Measurements from ENCODE around the gene WWOX.

The WWOX gene

GRCh38 chr16:78105517-78105916 is 6.1 kb downstream of the WWOX start:
- DNase-seq (ENCODE audit: low spot score) = no peak

DNA sequence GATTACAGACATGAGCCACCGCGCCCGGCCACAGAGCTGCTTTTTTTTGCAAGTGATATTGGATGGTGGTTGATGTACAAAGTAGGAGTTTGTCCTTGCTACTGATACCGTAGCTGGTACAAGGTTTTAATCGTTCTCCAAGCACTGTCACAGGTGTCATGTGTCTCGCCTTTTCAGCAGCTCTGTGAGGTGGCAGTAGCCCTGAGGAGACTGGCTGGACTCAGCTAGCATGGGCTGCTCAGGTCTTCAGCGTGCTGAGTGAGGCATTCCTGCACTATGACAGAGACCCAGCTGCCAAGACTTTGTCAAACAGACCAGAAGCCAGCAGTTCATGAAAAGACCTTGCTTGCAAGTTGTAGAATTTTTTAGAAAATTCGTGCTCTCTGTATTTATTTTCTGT is 7.2 kb downstream of the WWOX start:
- no peak for DNase-seq (ENCODE audit: low spot score)

GRCh38 chr16:78108451-78108850 is 9.0 kb downstream of the WWOX start:
- DNase-seq (ENCODE audit: low spot score) = no peak

DNA sequence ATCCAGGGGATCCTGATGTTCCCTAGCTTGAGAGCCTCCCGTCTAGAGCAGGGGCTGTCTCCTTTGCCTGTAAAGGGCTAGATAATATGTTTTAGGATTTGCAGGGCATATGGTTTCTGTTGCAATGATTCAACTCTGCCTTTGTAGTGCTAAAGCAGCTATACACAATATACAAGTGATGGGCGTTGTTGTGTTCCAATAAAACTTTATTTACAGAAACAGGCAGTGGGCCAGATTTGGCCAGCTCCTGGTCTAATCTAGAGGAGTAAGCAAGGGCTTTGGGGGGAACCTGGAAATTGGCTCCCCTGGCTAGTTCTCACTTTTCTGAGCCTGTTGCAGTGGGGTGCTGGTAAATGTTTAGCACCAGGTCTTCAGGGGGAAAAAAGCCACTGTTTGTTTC is 13.8 kb downstream of the WWOX start:
- no peak for DNase-seq (ENCODE audit: low spot score)

- DNase-seq (ENCODE audit: low spot score) = no peak
Measured at GRCh38 chr16:78115659-78116058, 16.2 kb downstream of the WWOX start.

DNA sequence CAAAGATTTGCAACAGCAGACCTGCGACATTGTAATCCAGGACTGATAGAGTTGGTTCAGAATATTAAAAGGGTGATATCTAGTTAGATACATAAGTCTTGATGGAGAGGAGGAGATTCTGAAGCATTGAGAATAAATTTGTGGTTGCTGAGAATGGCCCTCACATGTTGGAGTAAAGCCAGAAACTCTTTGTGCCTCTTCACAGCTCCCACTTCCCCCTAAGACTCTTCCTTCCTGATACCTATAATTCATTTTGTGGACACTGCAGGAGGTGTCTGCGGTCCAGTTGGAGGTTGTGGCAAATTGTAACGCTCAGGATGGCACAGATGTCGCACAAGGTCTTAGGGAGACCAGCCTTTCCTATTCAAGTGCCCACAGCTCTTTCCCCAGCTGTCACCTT is 17.5 kb downstream of the WWOX start:
- no peak for DNase-seq (ENCODE audit: low spot score)

DNA sequence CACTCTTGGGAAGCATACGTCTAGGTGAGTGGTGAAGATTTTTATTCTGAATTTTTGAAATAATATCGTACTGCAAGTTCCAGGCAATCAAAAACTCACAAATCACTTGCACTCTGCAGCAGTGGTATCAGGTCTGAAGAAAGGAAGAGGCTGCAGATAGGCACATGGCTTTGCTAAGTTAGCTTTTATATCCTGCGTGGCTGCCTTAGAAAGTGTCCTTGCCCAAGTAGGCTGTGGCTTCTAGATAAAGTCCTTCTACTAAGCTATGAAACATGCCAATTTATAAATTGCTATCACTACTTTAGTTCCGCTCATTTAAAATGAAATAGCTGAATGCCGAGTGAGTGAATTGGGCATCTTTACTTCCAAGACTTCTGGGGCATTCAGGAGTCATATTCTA is 17.9 kb downstream of the WWOX start:
- no peak for DNase-seq (ENCODE audit: low spot score)

DNA sequence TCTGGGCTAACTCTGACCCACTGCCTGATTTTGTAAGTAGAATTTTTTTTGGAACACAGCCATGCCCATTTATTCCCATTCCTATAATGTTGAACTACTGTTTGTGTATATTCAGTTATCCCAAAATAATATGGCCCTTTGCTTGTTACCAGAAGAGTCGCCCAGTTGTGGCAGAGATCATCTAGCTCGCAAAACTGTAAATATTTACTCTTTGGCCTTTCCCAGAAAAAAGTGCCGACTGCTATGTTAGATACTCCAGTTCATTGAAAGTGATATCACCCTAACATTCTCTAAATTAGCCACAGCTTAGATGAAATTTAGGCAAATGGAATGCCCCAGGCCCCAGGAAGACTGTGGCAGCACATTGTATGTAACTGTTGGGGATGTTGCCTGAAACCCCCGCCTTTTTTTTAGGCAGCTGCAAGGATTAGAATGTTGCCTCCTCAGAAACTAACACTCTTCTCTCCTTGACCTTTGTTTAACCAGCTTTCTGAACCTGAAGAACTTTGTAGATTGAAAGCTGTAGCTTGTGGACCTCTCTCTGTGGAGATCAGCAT is 19.1 kb downstream of the WWOX start:
- no peak for DNase-seq (ENCODE audit: low spot score)

- peak; percentile 67 for DNase-seq (ENCODE audit: low spot score)
Measured at GRCh38 chr16:78122774-78123315, 23.4 kb downstream of the WWOX start.

- no peak for DNase-seq (ENCODE audit: low spot score)
Measured at GRCh38 chr16:78125112-78125844, 25.8 kb downstream of the WWOX start.

DNA sequence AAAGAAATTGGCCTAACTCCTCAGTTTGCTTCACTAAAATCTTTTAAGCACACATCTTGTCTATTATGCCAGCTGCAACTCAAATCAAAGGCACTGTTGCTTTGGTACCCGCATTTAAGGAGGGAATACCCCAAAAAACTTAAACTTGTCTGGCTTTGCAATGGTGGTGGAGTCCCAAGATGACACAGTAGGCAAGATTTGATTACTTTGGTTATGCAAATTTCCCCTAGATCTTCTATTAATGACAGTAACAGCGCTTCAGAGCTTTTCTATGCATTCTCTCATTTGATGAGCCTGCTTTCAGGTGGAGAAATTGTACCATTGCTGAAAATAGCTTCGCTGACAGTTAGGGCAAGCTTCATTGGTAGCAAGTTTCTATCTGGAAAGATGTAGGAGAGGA is 27.2 kb downstream of the WWOX start:
- no peak for DNase-seq (ENCODE audit: low spot score)

DNA sequence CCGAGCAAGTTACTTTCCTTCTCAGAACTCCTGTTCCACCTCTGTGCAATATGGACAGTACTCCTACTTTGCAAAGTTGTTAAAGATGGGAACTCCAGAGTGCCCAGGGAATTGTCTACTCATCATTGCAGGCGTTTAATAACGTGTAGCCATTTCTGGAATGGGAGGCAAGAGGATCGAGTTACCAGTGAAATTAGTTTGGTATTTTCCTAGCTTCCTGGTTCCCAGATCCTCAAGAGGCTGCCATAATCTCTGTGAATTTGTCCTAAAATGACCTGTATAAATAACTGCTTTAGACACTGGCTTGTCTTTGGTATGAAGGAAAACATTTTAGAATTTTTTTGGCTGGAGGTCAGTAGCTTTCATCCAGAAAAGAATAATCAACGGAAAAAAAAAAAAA is 27.7 kb downstream of the WWOX start:
- DNase-seq (ENCODE audit: low spot score) = no peak

GRCh38 chr16:78128913-78129312 is 29.5 kb downstream of the WWOX start:
- DNase-seq (ENCODE audit: low spot score) = no peak

DNA sequence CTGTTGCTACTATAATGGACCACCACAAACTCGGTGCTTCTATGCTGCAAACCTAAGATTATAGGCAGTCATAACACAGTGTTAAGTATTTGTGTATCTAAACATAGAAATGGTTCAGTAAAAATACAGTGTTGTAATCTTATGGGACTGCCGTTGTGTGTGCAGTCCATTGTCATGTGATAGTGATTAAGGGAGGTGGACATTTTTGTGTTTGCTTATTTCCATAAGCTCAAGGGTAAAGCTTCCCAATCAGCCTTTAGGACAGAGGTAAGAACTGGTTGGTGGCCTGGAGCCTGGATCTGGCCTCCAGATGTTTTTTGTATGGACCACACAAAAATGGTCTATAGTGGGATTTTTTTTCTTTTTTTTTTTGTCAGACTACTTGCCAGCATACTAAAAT is 29.9 kb downstream of the WWOX start:
- no peak for DNase-seq (ENCODE audit: low spot score)

DNA sequence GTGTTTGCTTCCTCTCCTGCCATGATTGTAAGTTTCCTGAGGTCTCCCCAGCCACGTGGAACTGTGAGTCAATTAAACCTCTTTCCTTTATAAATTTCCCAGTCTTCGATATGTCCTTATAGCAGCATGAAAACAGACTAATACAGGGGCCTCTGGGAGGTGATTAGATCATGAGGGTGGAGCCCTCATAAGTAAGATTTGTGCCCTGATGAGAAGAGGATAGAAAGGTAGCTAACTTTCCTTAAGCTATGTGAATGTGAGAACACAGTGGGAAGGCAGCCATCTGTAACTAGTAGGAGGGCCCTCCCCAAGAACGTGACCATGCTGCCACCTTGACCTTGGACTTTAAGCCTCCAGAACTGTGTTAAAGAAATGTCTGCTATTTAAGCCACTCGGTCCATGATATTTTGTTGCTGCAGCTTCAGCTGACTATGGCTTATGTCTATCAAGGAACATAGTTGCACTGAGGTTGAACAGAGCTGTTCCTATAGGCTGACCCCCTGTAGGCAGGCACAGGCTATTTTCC is 30.7 kb downstream of the WWOX start:
- DNase-seq (ENCODE audit: low spot score) = no peak

DNA sequence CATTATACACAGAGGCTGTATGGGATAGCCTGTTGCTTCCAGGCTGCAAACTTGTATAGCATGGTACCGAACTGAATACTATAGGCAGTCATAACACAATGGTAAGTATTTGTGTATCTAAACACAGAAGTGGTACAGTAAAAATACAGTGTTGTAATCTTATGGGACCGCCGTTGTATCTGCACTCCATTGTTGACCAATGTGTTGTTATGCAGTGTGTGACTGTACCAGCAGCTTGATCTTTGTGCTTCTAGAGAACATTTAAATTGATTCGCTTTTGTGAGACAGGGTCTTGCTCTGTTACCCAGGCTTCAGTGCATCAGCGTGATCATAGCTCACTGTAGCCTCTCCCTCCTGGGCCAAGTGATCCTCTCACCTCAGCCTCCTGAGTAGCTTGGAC is 31.5 kb downstream of the WWOX start:
- DNase-seq (ENCODE audit: low spot score) = no peak

- no peak for DNase-seq (ENCODE audit: low spot score)
Measured at GRCh38 chr16:78133919-78134318, 34.5 kb downstream of the WWOX start.

GRCh38 chr16:78134944-78135619 is 35.6 kb downstream of the WWOX start:
- DNase-seq (ENCODE audit: low spot score) = no peak

DNA sequence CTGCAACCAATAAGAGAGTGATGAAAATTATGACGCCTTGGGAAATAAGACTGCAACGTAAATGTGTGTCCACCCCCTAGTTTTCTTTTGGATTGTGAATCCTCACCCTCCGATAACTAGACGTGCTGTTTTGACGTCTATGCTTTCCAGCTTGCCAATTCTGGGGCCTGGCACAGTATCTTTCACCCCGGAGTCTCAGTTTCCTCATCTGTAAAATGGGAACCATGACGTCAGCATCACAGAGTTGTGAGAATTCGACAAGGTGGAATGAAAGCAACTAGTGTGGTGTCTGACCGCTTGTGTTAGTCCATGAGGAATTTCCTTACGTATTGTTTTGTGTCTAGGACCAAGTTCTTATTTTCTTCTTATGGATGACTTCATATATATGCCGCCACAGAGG is 37.7 kb downstream of the WWOX start:
- no peak for DNase-seq (ENCODE audit: low spot score)

DNA sequence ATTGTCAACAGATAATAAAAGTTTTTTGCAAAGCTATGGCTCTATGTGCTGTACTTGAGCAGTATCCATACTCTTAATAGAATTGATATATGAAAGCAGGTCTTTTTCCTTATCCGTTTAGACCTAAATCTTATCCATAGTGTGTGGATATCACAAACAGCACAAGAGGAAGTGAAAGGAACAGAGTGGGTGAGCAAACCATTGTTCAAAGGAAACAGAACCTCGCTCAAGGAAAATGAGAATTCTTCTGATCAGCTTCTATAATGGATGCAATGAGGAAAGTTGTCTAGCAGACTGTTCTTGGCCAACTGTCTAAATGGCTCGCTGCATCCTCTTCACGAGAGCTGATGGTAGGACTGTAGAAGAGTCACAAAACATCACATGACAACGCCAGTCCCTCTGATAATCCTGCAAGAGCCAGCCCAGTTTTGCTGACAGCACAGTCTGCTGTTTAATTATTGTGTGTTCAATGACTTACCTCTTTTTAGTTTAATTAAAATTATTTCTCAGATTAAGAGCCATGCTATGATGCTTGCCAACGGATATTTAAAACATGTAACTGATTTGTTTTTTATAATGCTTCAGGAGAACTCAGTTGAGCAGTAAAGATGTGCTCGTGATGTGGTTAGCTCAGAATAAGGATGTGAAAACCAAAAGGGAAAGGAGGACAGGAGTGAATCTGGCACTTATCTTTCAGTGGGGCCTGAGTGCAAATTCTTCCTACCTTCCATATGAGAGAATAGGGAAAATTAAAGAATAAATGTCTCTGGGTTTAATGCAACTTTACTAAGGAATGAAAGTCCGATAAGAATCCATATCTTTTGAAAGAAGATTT is 38.5 kb downstream of the WWOX start:
- no peak for DNase-seq (ENCODE audit: low spot score)

DNA sequence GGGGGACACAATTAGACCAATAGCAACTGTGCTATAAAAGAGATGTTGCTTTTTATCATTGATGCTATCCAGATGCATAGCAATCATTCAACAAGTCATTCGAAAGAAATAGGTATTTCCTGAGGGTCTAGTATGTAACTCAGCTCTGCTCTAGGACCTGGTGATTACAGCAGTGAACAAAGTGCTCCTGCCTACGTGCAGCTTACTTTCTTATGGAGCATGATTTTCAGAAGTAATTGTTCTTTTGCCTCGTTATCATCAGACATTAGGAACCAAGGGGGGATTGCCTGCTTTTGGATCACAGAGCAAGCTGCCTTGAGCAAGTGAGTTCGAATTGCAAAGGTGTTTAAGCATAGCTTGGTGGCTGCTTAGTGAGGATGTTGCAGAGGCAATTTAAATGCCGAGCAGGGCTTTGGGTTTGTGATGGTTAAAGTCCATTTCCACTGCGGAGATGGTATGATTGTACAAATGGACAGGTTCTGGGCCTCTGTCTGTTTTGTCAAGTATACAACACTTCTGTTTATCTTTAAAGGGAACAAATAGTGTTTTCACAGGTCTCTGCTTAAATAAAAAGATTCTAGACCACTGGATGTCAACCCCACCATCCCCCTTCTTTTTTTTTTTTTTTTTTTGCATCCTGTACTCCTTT is 41.5 kb downstream of the WWOX start:
- DNase-seq (ENCODE audit: low spot score) = no peak

- no peak for DNase-seq (ENCODE audit: low spot score)
Measured at GRCh38 chr16:78142788-78143187, 43.3 kb downstream of the WWOX start.

Data from hematopoietic multipotent progenitor cell treated with erythropoietin and hydrocortisone succinate and interleukin-3 and kit ligand, for 15 days (in vitro differentiated cells).